ENCODE results near the gene COL20A1. TPM values are rescaled to one million over a fixed set of nuclear protein-coding genes. Genes with fewer than 3 reads are reported as not detected.
"Not testable (repeated sequence)": the region's sequence is repeated elsewhere in the genome, so short reads cannot be mapped to it uniquely, and the experiment has no call there.

The COL20A1 gene
- total RNA-seq, 1 donor from 2014 or later = 0.25 TPM

DNA sequence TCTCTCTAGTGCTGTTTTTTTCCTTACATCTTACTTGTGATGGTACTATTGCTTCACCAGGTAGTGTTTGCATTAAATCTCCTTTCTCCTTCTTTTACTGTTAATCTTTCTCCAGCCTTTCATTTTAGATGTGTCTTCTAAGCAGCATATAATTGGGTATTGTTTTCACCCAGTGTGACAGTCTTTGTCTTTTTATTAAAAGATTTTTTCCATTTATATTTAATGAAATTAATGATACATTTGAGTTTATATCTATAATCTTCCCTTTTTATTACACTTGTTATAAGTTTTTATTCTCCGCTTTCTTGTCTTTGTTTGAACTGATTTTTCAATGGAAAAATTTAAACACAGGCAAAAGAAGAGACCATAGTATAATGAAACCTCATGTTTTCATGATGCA, 8.7 kb downstream of the COL20A1 start:
- no peak overlapping the region for H3K27ac Mint-ChIP-seq
- H3K9me3 Mint-ChIP-seq = peaks cover 8% of the 10 kb centered on the region
- TF ChIP-seq, protein P1, sequence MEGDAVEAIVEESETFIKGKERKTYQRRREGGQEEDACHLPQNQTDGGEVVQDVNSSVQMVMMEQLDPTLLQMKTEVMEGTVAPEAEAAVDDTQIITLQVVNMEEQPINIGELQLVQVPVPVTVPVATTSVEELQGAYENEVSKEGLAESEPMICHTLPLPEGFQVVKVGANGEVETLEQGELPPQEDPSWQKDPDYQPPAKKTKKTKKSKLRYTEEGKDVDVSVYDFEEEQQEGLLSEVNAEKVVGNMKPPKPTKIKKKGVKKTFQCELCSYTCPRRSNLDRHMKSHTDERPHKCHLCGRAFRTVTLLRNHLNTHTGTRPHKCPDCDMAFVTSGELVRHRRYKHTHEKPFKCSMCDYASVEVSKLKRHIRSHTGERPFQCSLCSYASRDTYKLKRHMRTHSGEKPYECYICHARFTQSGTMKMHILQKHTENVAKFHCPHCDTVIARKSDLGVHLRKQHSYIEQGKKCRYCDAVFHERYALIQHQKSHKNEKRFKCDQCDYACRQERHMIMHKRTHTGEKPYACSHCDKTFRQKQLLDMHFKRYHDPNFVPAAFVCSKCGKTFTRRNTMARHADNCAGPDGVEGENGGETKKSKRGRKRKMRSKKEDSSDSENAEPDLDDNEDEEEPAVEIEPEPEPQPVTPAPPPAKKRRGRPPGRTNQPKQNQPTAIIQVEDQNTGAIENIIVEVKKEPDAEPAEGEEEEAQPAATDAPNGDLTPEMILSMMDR (IDR thresholded peaks at IDR 0.05; ENCODE audit: unreplicated experiment) = no peak
- peaks cover 42% of the 10 kb centered on the region for H3K27me3 Mint-ChIP-seq (ENCODE audit: low read depth)
- H3K4me1 Mint-ChIP-seq = no peaks in the 10 kb centered on the region
- no peak for DNase-seq (ENCODE audit: low spot score in 2 of 2, unreplicated experiment in 2 of 2)
- H3K36me3 Mint-ChIP-seq = no peaks in the 10 kb centered on the region
- H3K4me3 Mint-ChIP-seq = no peak overlapping the region

DNA sequence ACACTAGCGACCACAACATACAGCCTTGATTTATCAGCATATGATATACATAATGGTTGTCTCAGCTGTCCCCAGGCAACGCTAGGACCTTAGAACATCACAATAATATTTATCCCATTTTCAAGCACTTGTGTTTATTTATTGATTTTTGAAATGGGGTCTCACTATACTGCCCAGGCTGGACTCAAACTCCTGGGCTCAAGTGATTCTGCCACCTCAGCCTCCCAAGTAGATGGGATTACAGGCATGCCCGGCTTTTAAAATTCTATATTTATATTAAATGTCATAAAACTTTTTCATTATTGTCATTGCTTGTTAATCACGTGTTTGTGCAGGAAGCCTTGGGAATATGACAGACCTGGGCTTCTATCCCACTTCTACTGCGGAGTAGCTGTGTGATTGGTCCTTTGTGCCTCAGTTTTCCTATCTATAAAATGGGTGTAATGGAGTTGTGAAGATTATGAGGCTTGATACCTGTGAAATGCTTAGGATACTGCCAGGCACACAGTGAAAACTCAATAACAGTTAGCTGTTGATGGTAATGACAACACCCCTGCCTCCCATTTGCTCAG, 10.2 kb downstream of the COL20A1 start:
- peaks cover 8% of the 10 kb centered on the region for H3K9me3 Mint-ChIP-seq
- H3K27ac Mint-ChIP-seq = no peak overlapping the region
- no peak overlapping the region for H3K4me3 Mint-ChIP-seq
- H3K36me3 Mint-ChIP-seq = no peaks in the 10 kb centered on the region
- H3K27me3 Mint-ChIP-seq (ENCODE audit: low read depth) = peaks cover 39% of the 10 kb centered on the region
- TF ChIP-seq, protein P1 (IDR thresholded peaks at IDR 0.05; ENCODE audit: unreplicated experiment) = no peak
- no peaks in the 10 kb centered on the region for H3K4me1 Mint-ChIP-seq
- no peak for DNase-seq (ENCODE audit: low spot score in 2 of 2, unreplicated experiment in 2 of 2)

DNA sequence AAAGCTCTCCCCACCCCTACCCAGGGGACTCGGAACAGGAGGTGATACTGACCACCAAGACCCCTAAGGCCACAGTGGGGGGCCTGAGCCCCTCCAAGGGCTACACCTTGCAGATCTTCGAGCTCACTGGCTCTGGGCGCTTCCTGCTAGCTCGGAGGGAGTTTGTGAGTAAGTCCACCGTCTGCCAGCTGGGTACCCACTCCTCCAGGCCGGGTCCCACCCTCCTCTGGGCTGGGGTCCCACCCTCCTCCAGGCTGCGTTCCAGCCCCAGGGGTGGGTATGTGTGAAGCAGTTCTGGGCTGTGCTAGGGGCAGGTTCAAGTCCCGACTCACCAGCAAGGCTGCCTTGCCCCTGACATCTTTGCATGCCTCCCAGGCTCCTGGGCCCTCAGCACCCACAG, 12.4 kb downstream of the COL20A1 start:
- H3K36me3 Mint-ChIP-seq = no peaks in the 10 kb centered on the region
- no peak overlapping the region for H3K27ac Mint-ChIP-seq
- TF ChIP-seq, protein P1 (IDR thresholded peaks at IDR 0.05; ENCODE audit: unreplicated experiment) = no peak
- peaks cover 3% of the 10 kb centered on the region for H3K4me1 Mint-ChIP-seq
- peaks cover 27% of the 10 kb centered on the region for H3K27me3 Mint-ChIP-seq (ENCODE audit: low read depth)
- no peak overlapping the region for H3K4me3 Mint-ChIP-seq
- H3K9me3 Mint-ChIP-seq = peaks cover 8% of the 10 kb centered on the region
- DNase-seq (ENCODE audit: low spot score in 2 of 2, unreplicated experiment in 2 of 2) = no peak

DNA sequence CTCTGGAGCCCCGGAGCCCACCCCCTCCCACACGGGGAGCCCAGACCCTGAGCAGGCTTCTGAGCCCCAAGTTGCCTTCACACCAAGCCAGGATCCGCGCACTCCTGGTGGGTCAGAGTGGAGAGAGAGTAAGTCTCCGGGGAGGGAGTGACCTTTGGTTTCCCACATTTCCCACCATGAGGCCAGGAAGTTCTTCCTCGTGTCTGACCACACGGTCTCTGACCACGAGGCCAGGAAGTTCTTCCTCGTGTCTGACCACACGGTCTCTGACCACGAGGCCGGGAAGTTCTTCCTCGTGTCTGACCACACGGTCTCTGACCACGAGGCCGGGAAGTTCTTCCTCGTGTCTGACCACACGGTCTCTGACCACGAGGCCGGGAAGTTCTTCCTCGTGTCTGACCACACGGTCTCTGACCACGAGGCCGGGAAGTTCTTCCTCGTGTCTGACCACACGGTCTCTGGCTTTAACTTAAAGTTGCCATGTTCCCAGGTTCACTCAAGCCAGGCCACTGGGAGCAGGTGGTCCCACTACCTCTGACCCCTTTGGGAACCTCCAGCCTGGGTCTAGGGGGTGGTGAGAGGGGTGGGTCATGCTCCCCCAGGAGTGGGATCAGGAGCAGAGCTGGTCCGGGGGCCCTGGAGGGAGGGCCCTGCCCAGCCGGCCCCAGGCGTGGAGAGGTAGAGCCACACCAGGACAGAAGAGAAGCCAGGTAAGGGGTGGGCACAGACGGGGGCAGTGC, 13.1 kb downstream of the COL20A1 start:
- not testable (repeated sequence) for H3K4me3 Mint-ChIP-seq; H3K27ac Mint-ChIP-seq; H3K9me3 Mint-ChIP-seq; H3K4me1 Mint-ChIP-seq; H3K36me3 Mint-ChIP-seq; DNase-seq (ENCODE audit: low spot score in 2 of 2, unreplicated experiment in 2 of 2)
- H3K27me3 Mint-ChIP-seq (ENCODE audit: low read depth) = peaks cover 21% of the 10 kb centered on the region

DNA sequence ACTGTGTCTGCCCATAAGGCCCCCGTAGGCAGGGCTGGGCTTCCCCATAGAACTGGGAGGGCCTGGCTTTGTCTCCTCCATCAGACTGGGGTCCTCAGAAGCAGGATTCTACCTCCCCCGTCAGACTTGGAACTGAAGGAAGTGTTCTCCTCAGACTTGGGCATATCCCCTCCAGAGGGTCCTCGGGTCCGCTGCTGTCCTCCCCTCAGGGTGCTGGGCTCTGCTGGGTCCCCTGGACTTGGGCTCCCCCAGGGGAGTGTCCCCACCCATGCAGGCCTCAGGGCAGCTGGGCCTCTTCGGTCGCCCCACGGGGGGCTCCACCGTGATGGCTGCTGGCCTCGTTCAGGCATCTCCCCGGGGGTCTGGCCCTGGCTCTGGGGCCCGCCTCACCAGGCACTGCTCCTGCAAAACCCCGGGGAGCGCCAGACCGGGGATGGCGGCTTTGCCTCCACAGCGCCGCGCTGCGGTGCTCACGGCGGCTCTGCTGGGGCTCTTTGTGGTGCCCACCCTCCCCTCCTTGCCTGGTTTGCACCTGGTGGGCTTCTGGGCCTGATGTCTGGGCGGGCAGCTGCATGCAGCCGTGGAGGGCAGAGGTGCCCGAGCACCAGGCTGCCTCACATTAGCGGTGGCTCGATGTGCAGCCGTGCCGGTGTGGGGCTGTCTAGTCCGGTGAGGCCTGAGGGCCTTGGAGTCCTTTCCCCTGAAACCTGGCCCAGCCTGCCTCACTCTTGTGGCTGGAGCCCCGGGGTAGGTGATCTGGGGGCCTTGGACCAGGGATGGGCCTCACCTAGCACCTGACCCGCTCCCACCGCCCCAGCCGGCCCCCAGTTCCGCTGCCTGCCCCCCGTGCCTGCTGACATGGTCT, 13.9 kb downstream of the COL20A1 start:
- Mint-ChIP-seq H3K36me3 (no peaks in the 10 kb centered on the region), H3K27me3 (ENCODE audit: low read depth) (peaks cover 16% of the 10 kb centered on the region), H3K4me1 (peaks cover 3% of the 10 kb centered on the region), H3K27ac (no peak overlapping the region), H3K4me3 (no peak overlapping the region), H3K9me3 (peaks cover 1% of the 10 kb centered on the region)
- no peak for DNase-seq (ENCODE audit: low spot score in 2 of 2, unreplicated experiment in 2 of 2)
- TF ChIP-seq, protein P1 (IDR thresholded peaks at IDR 0.05; ENCODE audit: unreplicated experiment) = no peak
